Measurements from ENCODE around the gene PFKP. TPM values are rescaled to one million over a fixed set of nuclear protein-coding genes. Genes with fewer than 3 reads are reported as not detected.

The PFKP gene
- total RNA-seq, 2 experiments from 2014 or later = 32.2 to 38.9 TPM

DNA sequence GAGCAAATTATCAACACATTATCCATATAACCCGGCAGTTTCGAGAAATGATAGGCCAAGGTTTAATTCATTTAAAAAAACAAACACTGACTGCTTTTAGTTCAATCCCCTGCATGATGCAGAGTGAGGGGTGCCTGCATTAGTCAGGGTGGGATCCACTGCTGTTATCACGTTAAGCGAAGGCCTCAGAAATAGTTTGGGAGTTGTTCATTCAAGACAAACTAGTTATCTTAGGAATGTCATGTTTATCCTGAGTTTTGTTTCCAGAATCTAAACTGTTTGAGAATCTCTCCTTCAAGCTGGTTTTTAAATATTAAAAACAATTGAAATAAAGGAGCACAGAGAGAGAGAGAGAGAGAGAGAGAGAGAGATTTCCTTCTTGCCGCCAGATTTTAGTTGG, 36.6 kb upstream of the PFKP start:
- Mint-ChIP-seq H3K4me3 (no peak overlapping the region), H3K27me3 (peaks cover 68% of the 10 kb centered on the region), H3K4me1 (ENCODE audit: low read depth) (no peaks in the 10 kb centered on the region), H3K36me3 (ENCODE audit: low read depth) (no peaks in the 10 kb centered on the region), H3K9me3 (no peaks in the 10 kb centered on the region), H3K27ac (no peak overlapping the region)
- Histone ChIP-seq H3K4me3 (ENCODE audit: low read length) (no peak overlapping the region), H3K27ac (ENCODE audit: low read depth in 1 of 2, low read length in 2 of 2) (no peak overlapping the region), H3K4me1 (ENCODE audit: insufficient read depth, low read length) (no peaks in the 10 kb centered on the region), H3K27me3 (ENCODE audit: control insufficient read depth in 1 of 2, insufficient read depth in 2 of 2, low read length in 2 of 2) (peaks cover 0 to 4% of the 10 kb centered on the region in 2 experiments), H3K36me3 (ENCODE audit: insufficient read depth, low read length) (no peaks in the 10 kb centered on the region), H3K9me3 (ENCODE audit: control insufficient read depth in 1 of 2, insufficient read depth in 1 of 2, low read length in 2 of 2) (no peaks in the 10 kb centered on the region)
- TF ChIP-seq, protein P1, sequence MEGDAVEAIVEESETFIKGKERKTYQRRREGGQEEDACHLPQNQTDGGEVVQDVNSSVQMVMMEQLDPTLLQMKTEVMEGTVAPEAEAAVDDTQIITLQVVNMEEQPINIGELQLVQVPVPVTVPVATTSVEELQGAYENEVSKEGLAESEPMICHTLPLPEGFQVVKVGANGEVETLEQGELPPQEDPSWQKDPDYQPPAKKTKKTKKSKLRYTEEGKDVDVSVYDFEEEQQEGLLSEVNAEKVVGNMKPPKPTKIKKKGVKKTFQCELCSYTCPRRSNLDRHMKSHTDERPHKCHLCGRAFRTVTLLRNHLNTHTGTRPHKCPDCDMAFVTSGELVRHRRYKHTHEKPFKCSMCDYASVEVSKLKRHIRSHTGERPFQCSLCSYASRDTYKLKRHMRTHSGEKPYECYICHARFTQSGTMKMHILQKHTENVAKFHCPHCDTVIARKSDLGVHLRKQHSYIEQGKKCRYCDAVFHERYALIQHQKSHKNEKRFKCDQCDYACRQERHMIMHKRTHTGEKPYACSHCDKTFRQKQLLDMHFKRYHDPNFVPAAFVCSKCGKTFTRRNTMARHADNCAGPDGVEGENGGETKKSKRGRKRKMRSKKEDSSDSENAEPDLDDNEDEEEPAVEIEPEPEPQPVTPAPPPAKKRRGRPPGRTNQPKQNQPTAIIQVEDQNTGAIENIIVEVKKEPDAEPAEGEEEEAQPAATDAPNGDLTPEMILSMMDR (IDR thresholded peaks at IDR 0.05) = no peak
- no peak for DNase-seq
- intact Hi-C loops (cut with DNase I, micrococcal nuclease) = no loop called here
- ChIA-PET POLR2A (no interaction called here), CTCF (no interaction called here)
- no peak for ATAC-seq (ENCODE audit: poor library complexity)

DNA sequence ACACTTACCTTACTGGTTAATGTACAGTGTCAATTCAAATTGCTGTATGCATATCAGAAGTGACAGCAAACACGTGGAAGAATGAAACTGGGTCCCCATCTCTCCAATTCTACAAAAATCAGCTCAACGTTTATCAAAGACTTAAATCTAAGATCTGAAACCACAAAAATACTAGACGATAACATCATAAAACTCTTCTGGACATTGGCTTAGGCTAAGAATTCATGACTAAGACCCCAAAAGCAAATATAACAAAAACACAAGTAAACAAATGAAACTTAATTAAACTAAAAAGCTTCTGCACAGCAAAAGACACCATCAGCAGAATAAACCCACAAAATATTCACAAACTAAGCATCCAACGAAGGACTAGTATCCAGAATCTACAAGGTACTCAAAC, 35.9 kb upstream of the PFKP start:
- Mint-ChIP-seq H3K27me3 (peaks cover 70% of the 10 kb centered on the region), H3K36me3 (ENCODE audit: low read depth) (no peaks in the 10 kb centered on the region), H3K27ac (no peak overlapping the region), H3K4me1 (ENCODE audit: low read depth) (no peaks in the 10 kb centered on the region), H3K4me3 (no peak overlapping the region), H3K9me3 (no peaks in the 10 kb centered on the region)
- H3K4me1 ChIP-seq (ENCODE audit: insufficient read depth, low read length) = no peaks in the 10 kb centered on the region
- H3K36me3 ChIP-seq (ENCODE audit: insufficient read depth, low read length) = no peaks in the 10 kb centered on the region
- H3K4me3 ChIP-seq (ENCODE audit: low read length) = no peak overlapping the region
- no peaks in the 10 kb centered on the region for H3K9me3 ChIP-seq (ENCODE audit: control insufficient read depth in 1 of 2, insufficient read depth in 1 of 2, low read length in 2 of 2)
- H3K27me3 ChIP-seq (ENCODE audit: control insufficient read depth in 1 of 2, insufficient read depth in 2 of 2, low read length in 2 of 2) = peaks cover 0 to 4% of the 10 kb centered on the region in 2 experiments
- ATAC-seq (ENCODE audit: poor library complexity) (no peak), DNase-seq (no peak)
- TF ChIP-seq, protein P1 (IDR thresholded peaks at IDR 0.05) = no peak
- POLR2A ChIA-PET = no interaction called here
- no peak overlapping the region for H3K27ac ChIP-seq (ENCODE audit: low read depth in 1 of 2, low read length in 2 of 2)
- intact Hi-C loops (cut with DNase I, micrococcal nuclease) = no loop called here
- CTCF ChIA-PET = no interaction called here

DNA sequence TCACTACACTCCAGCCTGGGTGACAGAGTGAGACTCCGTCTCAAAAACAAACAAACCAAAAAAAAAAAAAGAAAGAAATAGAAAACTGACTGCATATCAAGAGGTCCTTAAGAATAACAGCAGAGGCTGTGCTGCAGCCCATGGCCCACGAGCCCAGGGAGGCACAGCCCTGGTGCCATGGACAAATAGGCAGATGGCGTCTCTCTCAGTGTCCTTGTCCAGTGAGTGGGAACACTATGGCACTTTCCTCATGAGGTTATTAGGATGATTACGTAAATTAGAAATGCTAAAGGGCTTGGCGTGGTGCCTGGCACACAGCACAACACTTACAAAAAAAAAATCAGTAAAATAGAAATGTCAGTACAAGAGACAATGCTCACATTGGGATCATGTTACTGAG, 33.4 kb upstream of the PFKP start:
- Mint-ChIP-seq H3K36me3 (ENCODE audit: low read depth) (no peaks in the 10 kb centered on the region), H3K27ac (no peak overlapping the region), H3K27me3 (peaks cover 73% of the 10 kb centered on the region), H3K4me1 (ENCODE audit: low read depth) (no peaks in the 10 kb centered on the region), H3K9me3 (no peaks in the 10 kb centered on the region), H3K4me3 (no peak overlapping the region)
- Histone ChIP-seq H3K4me3 (ENCODE audit: low read length) (no peak overlapping the region), H3K27me3 (ENCODE audit: control insufficient read depth in 1 of 2, insufficient read depth in 2 of 2, low read length in 2 of 2) (peaks cover 0 to 4% of the 10 kb centered on the region in 2 experiments), H3K36me3 (ENCODE audit: insufficient read depth, low read length) (no peaks in the 10 kb centered on the region), H3K27ac (ENCODE audit: low read depth in 1 of 2, low read length in 2 of 2) (no peak overlapping the region), H3K4me1 (ENCODE audit: insufficient read depth, low read length) (no peaks in the 10 kb centered on the region), H3K9me3 (ENCODE audit: control insufficient read depth in 1 of 2, insufficient read depth in 1 of 2, low read length in 2 of 2) (no peaks in the 10 kb centered on the region)
- POLR2A ChIA-PET = no interaction called here
- intact Hi-C loops (cut with DNase I, micrococcal nuclease) = no loop called here
- TF ChIP-seq, protein P1 (IDR thresholded peaks at IDR 0.05) = no peak
- ATAC-seq (ENCODE audit: poor library complexity) (no peak), DNase-seq (no peak)
- CTCF ChIA-PET = no interaction called here

Data from CD4-positive, alpha-beta T cell (primary cell).